Liver (tissue), 9 donors: Measurements from ENCODE around the gene APBA2. TPM values are rescaled to one million over a fixed set of nuclear protein-coding genes. Genes with fewer than 3 reads are reported as not detected.

Experiments used
- DNase-seq: peaks from one replicate; pipeline ENCODE4 v3.0.0-alpha.2; 2017; ENCODE audit warnings: low spot score
- H3K27ac ChIP-seq, 2 donors: one replicate each; pipeline ENCODE4 v1.7.0; 2013; ENCODE audit warnings: inconsistent platforms in 2 of 2, low read length in 2 of 2, control low read depth in 1 of 2, low read depth in 1 of 2, mild to moderate bottlenecking in 1 of 2
- H3K27me3 ChIP-seq, 4 donors: one replicate each; pipeline versions ENCODE4 v1.6.1 to v1.7.0; 2013; ENCODE audit warnings: low read length in 3 of 4, inconsistent platforms in 1 of 4, mild to moderate bottlenecking in 1 of 4, moderate library complexity in 1 of 4; ENCODE audit not compliant: control insufficient read depth in 4 of 4, insufficient read depth in 4 of 4
- H3K36me3 ChIP-seq, 4 donors: one replicate each; pipeline versions ENCODE4 v1.6.1 to v1.7.0; 2013; ENCODE audit warnings: low read length in 3 of 4, mild to moderate bottlenecking in 3 of 4, low read depth in 1 of 4, moderate library complexity in 1 of 4; ENCODE audit not compliant: control insufficient read depth in 4 of 4, insufficient read depth in 3 of 4
- H3K4me1 ChIP-seq, 4 donors: one replicate each; pipeline versions ENCODE4 v1.6.1 to v1.7.0; 2013; ENCODE audit warnings: low read length in 3 of 4, mild to moderate bottlenecking in 3 of 4, moderate library complexity in 1 of 4; ENCODE audit not compliant: control insufficient read depth in 4 of 4, insufficient read depth in 4 of 4
- H3K4me3 ChIP-seq, 3 donors: one replicate each; pipeline versions ENCODE4 v1.6.1 to v1.7.0; 2013; ENCODE audit warnings: low read length in 3 of 3, control low read depth in 1 of 3, low read depth in 1 of 3, mild to moderate bottlenecking in 1 of 3
- H3K9ac ChIP-seq, 2 donors: one replicate each; pipeline ENCODE4 v1.7.0; 2013; ENCODE audit warnings: low read length in 2 of 2, mild to moderate bottlenecking in 2 of 2, moderate library complexity in 2 of 2, control low read depth in 1 of 2, low read depth in 1 of 2
- H3K9me3 ChIP-seq, 4 donors: one replicate each; pipeline versions ENCODE4 v1.6.1 to v1.7.0; 2013; ENCODE audit warnings: low read length in 3 of 4; ENCODE audit not compliant: control insufficient read depth in 4 of 4
- ATF3 ChIP-seq: IDR thresholded peaks from 2 replicates; pipeline ENCODE4 v1.6.1; 2016; ENCODE audit warnings: antibody characterized with exemption
- CTCF ChIP-seq: fragments of 150-350 bp; IDR thresholded peaks from 2 replicates; pipeline ENCODE4 v1.5.1; 2017; ENCODE audit warnings: improper control_type of control experiment, low read depth, low read length; ENCODE audit not compliant: missing input control
- EGR1 ChIP-seq, 2 donors: IDR thresholded peaks; 2 replicates each; pipeline ENCODE4 v1.6.1; 2016 to 2018; ENCODE audit warnings: antibody characterized with exemption in 2 of 2, low read depth in 2 of 2
- FOXA2 ChIP-seq: IDR thresholded peaks from 2 replicates; pipeline ENCODE4 v1.6.1; 2016; ENCODE audit warnings: antibody characterized with exemption
- GABPA ChIP-seq, 2 donors: IDR thresholded peaks in 1 of 2; conservative IDR thresholded peaks in 1 of 2; 2 replicates each; pipeline ENCODE4 v1.6.1; 2016; ENCODE audit warnings: antibody characterized with exemption in 2 of 2, mild to moderate bottlenecking in 1 of 2, moderate library complexity in 1 of 2
- HNF4A ChIP-seq, 2 donors: conservative IDR thresholded peaks; 2 replicates each; pipeline ENCODE4 v1.6.1; 2016; ENCODE audit warnings: antibody characterized with exemption in 2 of 2, mild to moderate bottlenecking in 2 of 2
- HNF4G ChIP-seq: IDR thresholded peaks from 2 replicates; pipeline ENCODE4 v1.6.1; 2016; ENCODE audit warnings: antibody characterized with exemption
- JUND ChIP-seq, 2 donors: IDR thresholded peaks; 2 replicates each; pipeline ENCODE4 v1.6.1; 2016; ENCODE audit warnings: antibody characterized with exemption in 2 of 2
- MAX ChIP-seq: IDR thresholded peaks from 2 replicates; pipeline ENCODE4 v1.6.1; 2016; ENCODE audit warnings: antibody characterized with exemption
- NR2F2 ChIP-seq: IDR thresholded peaks from 2 replicates; pipeline ENCODE4 v1.6.1; 2016; ENCODE audit warnings: antibody characterized with exemption
- RAD21 ChIP-seq, 2 donors: IDR thresholded peaks; 2 replicates each; pipeline ENCODE4 v1.6.1; 2016; ENCODE audit warnings: antibody characterized with exemption in 2 of 2, mild to moderate bottlenecking in 2 of 2
- RXRA ChIP-seq, 2 donors: IDR thresholded peaks; 2 replicates each; pipeline ENCODE4 v1.6.1; 2017 to 2018; ENCODE audit warnings: antibody characterized with exemption in 2 of 2, mild to moderate bottlenecking in 1 of 2
- SP1 ChIP-seq: IDR thresholded peaks from 2 replicates; pipeline ENCODE4 v1.6.1; 2018; ENCODE audit warnings: antibody characterized with exemption, mild to moderate bottlenecking
- TAF1 ChIP-seq: conservative IDR thresholded peaks from 2 replicates; pipeline ENCODE4 v1.6.1; 2016; ENCODE audit warnings: antibody characterized with exemption, mild to moderate bottlenecking
- ZBTB33 ChIP-seq: IDR thresholded peaks from 2 replicates; pipeline ENCODE4 v1.6.1; 2016; ENCODE audit warnings: antibody characterized with exemption
- WGBS: extraction: QIAGEN DNeasy Blood & Tissue Kit; methylation state at CpG from one replicate; pipeline ENCODE4 v1.1.7; 2013; 5-methylcytosine and 5-hydroxymethylcytosine counted together
- polyA plus RNA-seq, 2 donors: library from polyadenylated mRNA; stranded (reverse) in 1 of 2; unstranded in 1 of 2; fragments of 200-250 nt in 1 of 2; fragments of >200 nt in 1 of 2; fragmentation: Nextera tagmentation in 1 of 2; extraction: Ambion mirVana in 1 of 2; gene quantifications; one replicate each; pipeline versions ENCODE4 v1.2.1 to v1.2.3, GENCODE V29; 2013 to 2015
- total RNA-seq, 2 donors: library from RNA; depleted of rRNA; stranded (reverse); fragments of >200 nt; gene quantifications; one replicate each; pipeline ENCODE4 v1.2.3, GENCODE V29; 2014
- donor health status: healthy.
- donor health status: healthy.
- donor health status: healthy.
- donor health status: healthy.
- donor health status: healthy.

Gene APBA2
- total and polyA plus RNA-seq, 4 donors: 0.38 to 2.9 (median 1.7) TPM

GRCh38 chr15:28897861-28898585, 12.2 kb downstream of the APBA2 start:
- WGBS: 90% methylated on average over 13 of the region's 13 CpGs
- TF ChIP-seq ZBTB33: no peak
- no peak for TF ChIP-seq NR2F2
- no peak for TF ChIP-seq MAX
- TF ChIP-seq HNF4A (conservative IDR thresholded peaks at IDR 0.05): no peak
- no peak for TF ChIP-seq TAF1
- Histone ChIP-seq H3K27ac (no peak overlapping the region), H3K4me3 (no peak overlapping the region), H3K9ac (no peak overlapping the region), H3K9me3 (no peaks in the 10 kb centered on the region), H3K4me1 (no peaks in the 10 kb centered on the region), H3K36me3 (no peaks in the 10 kb centered on the region), H3K27me3 (peaks cover 0 to 2% (median 0%) of the 10 kb centered on the region in 4 donors)
- no peak for DNase-seq

GRCh38 chr15:28899061-28899738, 13.4 kb downstream of the APBA2 start:
- Histone ChIP-seq H3K4me1 (no peaks in the 10 kb centered on the region), H3K9ac (no peak overlapping the region), H3K4me3 (no peak overlapping the region), H3K27me3 (peaks cover 0 to 2% (median 0%) of the 10 kb centered on the region in 4 donors), H3K36me3 (no peaks in the 10 kb centered on the region), H3K27ac (no peak overlapping the region), H3K9me3 (no peaks in the 10 kb centered on the region)
- TF ChIP-seq JUND (IDR thresholded peaks at IDR 0.05) (no peak), GABPA (IDR thresholded peaks at IDR 0.05 in 1 of 2, conservative IDR thresholded peaks at IDR 0.05 in 1 of 2) (no peak), RAD21 (IDR thresholded peaks at IDR 0.05) (no peak), FOXA2 (no peak), SP1 (no peak), HNF4G (no peak), EGR1 (IDR thresholded peaks at IDR 0.05; ENCODE audit: low read depth in 2 of 2) (no peak), RXRA (IDR thresholded peaks at IDR 0.05) (no peak), HNF4A (conservative IDR thresholded peaks at IDR 0.05) (no peak), CTCF (no peak), MAX (no peak), ATF3 (no peak), TAF1 (no peak)
- WGBS: 91% methylated on average over 24 of the region's 24 CpGs
- no peak for DNase-seq
